GM13977 (cell line): ENCODE measurements around the gene EXOC3L1.

Experiments used
- DNase-seq: peaks from one replicate; pipeline ENCODE4 v3.0.0; 2012; ENCODE audit warnings: low spot score
- in situ Hi-C: fragments of 300-500 bp; cut with MboI; formaldehyde crosslinking; loops from one replicate; pipeline ENCODE4 v1.12.0; 2022; ENCODE audit warnings: low sequenced_read_pairs, low pct_unique_long_range_greater_than_20kb, mixed read lengths, inconsistent platforms; ENCODE audit not compliant: unreplicated experiment
- TF ChIP-seq, protein P1 (sequence below): IDR thresholded peaks from 2 replicates; pipeline ENCODE4 v1.5.1; 2012; ENCODE audit warnings: mild to moderate bottlenecking, control low read depth; ENCODE audit not compliant: insufficient read depth; ENCODE audit errors: extremely low read depth, missing control alignments

The EXOC3L1 gene

DNA sequence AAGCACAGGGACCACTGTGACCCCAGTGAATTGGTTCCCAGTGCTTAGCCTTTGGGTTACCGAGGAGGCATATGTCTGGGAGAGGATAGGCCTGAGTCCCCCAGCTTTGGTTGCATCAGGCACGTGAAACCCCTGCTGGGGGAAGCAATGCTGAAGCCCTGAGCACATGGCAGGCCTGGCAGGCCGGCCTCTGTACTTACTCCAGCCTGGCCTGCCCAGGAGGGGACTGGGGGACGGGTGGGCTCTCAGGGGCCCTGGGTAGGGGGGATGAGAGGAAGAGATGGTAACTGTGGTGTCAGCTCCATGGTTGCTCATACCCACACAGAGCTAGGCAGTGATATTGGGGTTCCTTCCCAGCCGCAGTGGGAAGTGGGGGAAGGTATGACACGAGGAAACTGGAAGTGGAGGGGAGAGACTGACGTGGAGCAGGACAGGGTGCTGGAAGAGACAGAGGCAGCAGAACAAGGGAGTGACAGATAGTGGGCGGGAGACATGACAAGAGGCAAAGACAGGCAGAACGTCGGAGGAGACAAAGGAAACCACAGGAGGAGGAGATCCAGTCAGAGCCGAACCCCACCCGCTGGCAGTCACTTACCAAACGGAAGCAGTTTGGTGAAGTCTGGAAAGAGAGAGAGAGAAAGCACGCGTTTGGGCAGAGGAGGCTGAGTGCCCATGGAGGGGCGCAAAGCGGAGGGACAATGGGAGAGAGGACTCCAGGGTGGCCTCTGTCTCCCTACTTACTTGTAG is 46.1 kb upstream of the EXOC3L1 start:
- no peak for DNase-seq

DNA sequence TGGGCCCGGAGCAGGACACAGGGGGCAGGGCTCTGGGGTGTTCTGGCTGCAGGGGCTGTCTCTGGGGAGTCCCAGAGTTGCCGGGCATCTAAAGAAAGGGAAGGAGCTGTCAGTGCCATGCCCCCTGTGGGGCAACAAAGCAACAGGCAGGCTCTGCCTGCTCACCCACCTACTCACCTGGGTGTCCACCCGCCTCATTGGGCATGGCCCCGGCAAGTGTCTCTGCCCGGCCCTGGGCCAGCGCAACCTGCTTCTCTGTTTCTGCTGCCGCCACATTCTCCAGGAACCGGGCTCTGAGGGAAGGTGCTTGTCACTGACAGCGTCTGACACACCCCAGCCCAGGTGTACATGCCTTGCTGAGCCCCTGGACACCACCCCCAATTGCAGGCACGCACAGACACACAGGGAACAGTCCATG is 44.3 kb upstream of the EXOC3L1 start:
- TF ChIP-seq, protein P1, sequence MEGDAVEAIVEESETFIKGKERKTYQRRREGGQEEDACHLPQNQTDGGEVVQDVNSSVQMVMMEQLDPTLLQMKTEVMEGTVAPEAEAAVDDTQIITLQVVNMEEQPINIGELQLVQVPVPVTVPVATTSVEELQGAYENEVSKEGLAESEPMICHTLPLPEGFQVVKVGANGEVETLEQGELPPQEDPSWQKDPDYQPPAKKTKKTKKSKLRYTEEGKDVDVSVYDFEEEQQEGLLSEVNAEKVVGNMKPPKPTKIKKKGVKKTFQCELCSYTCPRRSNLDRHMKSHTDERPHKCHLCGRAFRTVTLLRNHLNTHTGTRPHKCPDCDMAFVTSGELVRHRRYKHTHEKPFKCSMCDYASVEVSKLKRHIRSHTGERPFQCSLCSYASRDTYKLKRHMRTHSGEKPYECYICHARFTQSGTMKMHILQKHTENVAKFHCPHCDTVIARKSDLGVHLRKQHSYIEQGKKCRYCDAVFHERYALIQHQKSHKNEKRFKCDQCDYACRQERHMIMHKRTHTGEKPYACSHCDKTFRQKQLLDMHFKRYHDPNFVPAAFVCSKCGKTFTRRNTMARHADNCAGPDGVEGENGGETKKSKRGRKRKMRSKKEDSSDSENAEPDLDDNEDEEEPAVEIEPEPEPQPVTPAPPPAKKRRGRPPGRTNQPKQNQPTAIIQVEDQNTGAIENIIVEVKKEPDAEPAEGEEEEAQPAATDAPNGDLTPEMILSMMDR = no peak
- DNase-seq = no peak
- in situ Hi-C loops = no loop called here

More for the DNA sequence above, 46.1 kb upstream of the EXOC3L1 start:
- TF ChIP-seq, protein P1 = no peak
- in situ Hi-C loops = no loop called here

DNA sequence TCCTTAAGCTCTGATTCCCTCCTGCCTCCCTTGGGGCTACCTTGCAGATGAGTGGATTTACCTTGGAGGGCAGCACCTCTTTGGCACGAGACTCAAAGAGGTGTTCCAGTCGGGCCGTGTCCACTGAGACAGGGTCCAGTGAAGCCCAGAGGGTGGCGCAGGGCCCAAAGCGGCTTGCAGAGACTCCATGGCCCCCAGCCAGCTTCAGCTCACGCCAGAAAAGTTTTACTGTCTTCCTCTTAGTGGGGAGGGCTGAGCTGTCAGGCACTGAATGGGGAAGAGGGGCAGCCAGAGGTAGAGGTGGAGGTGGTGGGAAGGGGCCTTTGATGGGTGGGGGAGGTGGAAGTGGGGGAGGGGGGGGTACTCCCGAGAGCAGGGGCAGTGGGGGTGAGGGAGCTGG is 43.7 kb upstream of the EXOC3L1 start:
- DNase-seq = no peak
- in situ Hi-C loops = no loop called here
- TF ChIP-seq, protein P1 = no peak

DNA sequence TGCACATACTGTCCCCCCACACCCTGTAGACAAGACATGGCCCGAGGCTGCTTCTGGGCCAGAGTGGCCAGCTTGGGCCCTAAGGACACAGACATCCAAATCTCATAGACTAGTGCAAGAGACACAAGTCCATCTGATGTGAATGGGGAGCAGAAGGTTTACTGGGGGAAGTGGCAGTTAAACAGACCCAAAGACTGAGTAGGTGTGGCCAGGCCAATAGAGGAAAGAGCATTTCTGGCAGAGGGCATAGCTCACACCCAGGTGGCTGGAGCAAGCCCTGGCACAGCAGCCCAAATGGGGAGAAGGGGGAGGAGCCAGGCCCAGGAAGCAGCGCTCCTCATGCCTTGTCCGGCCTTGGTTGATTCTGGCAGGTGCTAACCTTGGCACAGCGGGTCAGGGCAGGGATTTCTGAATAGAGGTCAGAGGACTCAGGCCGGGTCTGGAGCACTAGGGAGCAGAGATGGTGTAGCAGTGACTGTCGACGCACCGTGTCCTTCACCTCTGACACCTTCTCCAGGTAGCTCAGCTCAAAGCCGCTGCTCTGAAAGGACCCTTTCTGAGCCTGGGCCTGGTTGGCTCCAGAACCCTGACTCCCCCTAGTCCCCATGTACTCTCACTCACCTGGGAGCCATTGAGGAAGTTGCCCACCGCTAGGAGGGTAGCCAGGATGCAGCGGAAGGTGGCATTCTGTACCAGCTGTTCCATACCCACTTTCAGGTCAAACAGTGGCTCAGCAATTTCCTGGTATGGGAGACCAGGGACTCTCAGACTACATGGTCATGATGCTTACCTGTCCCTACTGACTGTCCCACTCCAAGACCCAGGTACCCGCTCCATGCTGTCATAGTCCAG is 41.1 kb upstream of the EXOC3L1 start:
- in situ Hi-C loops = no loop called here
- TF ChIP-seq, protein P1 = no peak
- no peak for DNase-seq

DNA sequence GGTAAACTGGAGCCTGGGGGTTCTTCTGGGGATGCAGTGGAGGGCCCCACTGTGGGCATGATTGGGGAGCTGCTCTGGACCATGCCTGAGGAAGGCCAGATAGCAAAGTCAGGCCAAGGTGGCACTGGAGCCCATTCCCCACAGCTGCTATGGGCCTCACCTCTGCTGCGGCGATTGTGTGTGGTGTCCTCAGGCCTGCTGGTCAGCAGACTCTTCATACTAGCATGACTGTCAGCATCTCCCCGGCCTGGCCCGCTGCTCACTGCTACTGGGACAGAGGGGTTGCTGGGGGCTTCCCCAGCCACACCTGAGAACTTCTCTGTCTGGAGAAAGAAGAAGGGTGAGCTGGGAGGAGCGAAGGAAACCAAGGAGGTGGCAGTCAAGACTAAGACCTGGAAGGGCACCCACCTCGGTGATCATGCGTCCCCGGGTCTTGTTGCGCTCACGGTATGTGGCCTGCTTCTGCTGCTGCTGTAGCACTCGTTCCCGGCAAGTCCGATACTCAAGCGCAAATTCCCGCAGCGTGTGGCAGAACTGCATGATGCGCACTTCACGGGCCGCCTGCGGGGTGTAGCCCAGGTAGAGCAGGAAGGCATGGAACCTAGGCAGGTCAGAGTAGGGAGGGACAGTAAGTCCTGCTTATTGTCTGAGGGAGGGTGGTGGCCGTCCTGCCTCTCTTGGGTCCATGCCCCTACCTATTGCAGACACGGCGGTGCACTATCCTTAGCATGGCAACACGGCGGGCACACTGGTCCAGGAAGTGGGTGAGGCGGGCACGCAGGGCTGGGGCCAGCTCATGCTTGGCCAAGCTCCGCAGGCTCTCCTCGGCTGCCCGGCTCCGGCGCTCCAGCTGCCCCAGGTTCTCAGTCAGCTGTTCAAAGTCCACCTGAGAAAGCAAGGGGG is 40.2 kb upstream of the EXOC3L1 start:
- DNase-seq = no peak
- in situ Hi-C loops = no loop called here
- TF ChIP-seq, protein P1 = no peak

DNA sequence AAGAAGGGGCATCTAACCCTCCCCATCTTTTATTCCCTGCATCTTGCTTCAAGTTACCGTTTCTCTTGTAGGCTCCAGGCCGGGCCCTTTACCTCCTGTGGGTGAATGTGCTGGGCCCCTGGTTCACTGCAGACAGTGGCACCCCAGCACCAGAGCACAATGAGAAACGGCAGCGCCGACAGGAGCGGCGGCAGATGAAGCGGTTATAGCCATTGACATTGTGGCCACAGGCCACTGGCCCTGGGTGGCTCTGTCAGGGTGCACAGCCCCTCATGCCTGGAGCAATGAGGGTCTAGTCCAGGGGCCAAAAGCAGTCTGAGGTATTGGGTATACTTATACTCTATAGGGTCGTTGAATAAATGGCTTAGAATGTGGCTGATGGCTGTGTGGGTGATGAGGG is 39.0 kb upstream of the EXOC3L1 start:
- no peak for DNase-seq
- TF ChIP-seq, protein P1 = no peak
- in situ Hi-C loops = no loop called here
